IMR-90 (cell line): ENCODE measurements around the gene NHP2.

Experiments
- BHLHE40 ChIP-seq: fragments of 150-350 bp; IDR thresholded peaks from 2 replicates; pipeline ENCODE4 v1.6.1; 2016; ENCODE audit warnings: mild to moderate bottlenecking, low read depth, low read length
- CEBPB ChIP-seq: IDR thresholded peaks from 2 replicates; pipeline ENCODE4 v1.6.1; 2012; ENCODE audit warnings: low read depth, low read length, improper control_type of control experiment
- CTCF ChIP-seq: conservative IDR thresholded peaks from 2 replicates; pipeline ENCODE4 v1.5.1; 2012; ENCODE audit warnings: mild to moderate bottlenecking, low read depth, low read length, improper control_type of control experiment
- FOS ChIP-seq: fragments of 150-350 bp; IDR thresholded peaks from 2 replicates; pipeline ENCODE4 v1.6.1; 2016; ENCODE audit warnings: low read depth, low read length
- MAFK ChIP-seq: IDR thresholded peaks from 2 replicates; pipeline ENCODE4 v1.6.1; 2012; ENCODE audit warnings: low read depth, low read length, improper control_type of control experiment
- MAZ ChIP-seq: IDR thresholded peaks from 2 replicates; pipeline ENCODE4 v1.6.1; 2012; ENCODE audit warnings: low read depth, mild to moderate bottlenecking, low read length, improper control_type of control experiment, moderate library complexity, borderline replicate concordance
- MXI1 ChIP-seq: IDR thresholded peaks from 2 replicates; pipeline ENCODE4 v1.6.1; 2012; ENCODE audit warnings: low read depth, mild to moderate bottlenecking, low read length, moderate library complexity, borderline replicate concordance
- NFE2L2 ChIP-seq: fragments of 150-350 bp; IDR thresholded peaks from 2 replicates; pipeline ENCODE4 v1.6.1; 2016; ENCODE audit warnings: low read depth, mild to moderate bottlenecking, low read length
- POLR2A ChIP-seq: IDR thresholded peaks from 2 replicates; pipeline ENCODE4 v1.6.1; 2012; ENCODE audit warnings: mild to moderate bottlenecking, low read depth, low read length
- RAD21 ChIP-seq: IDR thresholded peaks from 2 replicates; pipeline ENCODE4 v1.6.1; 2012; ENCODE audit warnings: low read length, improper control_type of control experiment
- RCOR1 ChIP-seq: IDR thresholded peaks from 2 replicates; pipeline ENCODE4 v1.6.1; 2012; ENCODE audit warnings: mild to moderate bottlenecking, low read length, improper control_type of control experiment; ENCODE audit not compliant: insufficient replicate concordance
- RFX5 ChIP-seq: IDR thresholded peaks from 2 replicates; pipeline ENCODE4 v1.8.0; 2012; ENCODE audit warnings: low read depth, mild to moderate bottlenecking, low read length, moderate library complexity
- SMC3 ChIP-seq: fragments of 150-350 bp; IDR thresholded peaks from 2 replicates; pipeline ENCODE4 v1.6.1; 2016; ENCODE audit warnings: low read depth, mild to moderate bottlenecking, antibody characterized with exemption, low read length, moderate library complexity
- USF2 ChIP-seq: fragments of 150-350 bp; IDR thresholded peaks from 2 replicates; pipeline ENCODE4 v1.6.1; 2017; ENCODE audit warnings: mild to moderate bottlenecking, antibody characterized with exemption, low read length, low read depth

- TF ChIP-seq CTCF (no peak), MAZ (no peak), POLR2A (no peak), RCOR1 (no peak), CEBPB (no peak), NFE2L2 (no peak), USF2 (no peak), RFX5 (no peak), BHLHE40 (no peak), RAD21 (no peak), MXI1 (no peak), SMC3 (no peak), FOS (no peak), MAFK (no peak)
Measured at GRCh38 chr5:178165581-178165980, 11.9 kb upstream of the NHP2 start.
